Psoas muscle (tissue), 8 donors: ENCODE results near the gene SIDT2. TPM values are rescaled to one million over a fixed set of nuclear protein-coding genes. Genes with fewer than 3 reads are reported as not detected.
A peak's percentile ranks its signal among the peaks of the same experiment; 100 is the strongest.
"Not testable (repeated sequence)": the region's sequence is repeated elsewhere in the genome, so short reads cannot be mapped to it uniquely, and the experiment has no call there.

Experiments
- ATAC-seq, 4 donors: fragments of 200-7000 bp; cut with Tn5 transposase; one replicate each; pipeline ENCODE4 v1.9.1; 2020; ENCODE audit warnings: moderate library complexity in 3 of 4, mild to moderate bottlenecking in 2 of 4
- DNase-seq, 2 donors: peaks; one replicate each; pipeline ENCODE4 v3.0.0-alpha.2; 2020
- H3K27ac ChIP-seq: fragments of 200-600 bp; one replicate; pipeline ENCODE4 v1.8.0; 2022
- H3K27me3 ChIP-seq, 3 donors: fragments of 200-600 bp in 1 of 3; one replicate each; pipeline versions ENCODE4 v1.6.1 to v1.8.0; 2013 to 2022; ENCODE audit warnings: low read length in 2 of 3, mild to moderate bottlenecking in 2 of 3, moderate library complexity in 1 of 3; ENCODE audit not compliant: insufficient read depth in 3 of 3
- H3K36me3 ChIP-seq, 2 donors: fragments of 200-600 bp in 1 of 2; one replicate each; pipeline versions ENCODE4 v1.6.1 to v1.8.0; 2013 to 2022; ENCODE audit warnings: low read depth in 1 of 2, mild to moderate bottlenecking in 1 of 2, moderate library complexity in 1 of 2; ENCODE audit not compliant: insufficient read depth in 1 of 2
- H3K4me1 ChIP-seq: fragments of 200-600 bp; one replicate; pipeline ENCODE4 v1.8.0; 2022
- H3K4me3 ChIP-seq: fragments of 200-600 bp; one replicate; pipeline ENCODE4 v1.8.0; 2022; ENCODE audit warnings: mild to moderate bottlenecking
- H3K9me3 ChIP-seq: fragments of 200-600 bp; one replicate; pipeline ENCODE4 v1.8.0; 2022
- CTCF ChIP-seq: fragments of 200-600 bp; IDR thresholded peaks from one replicate; pipeline ENCODE4 v1.8.0; 2022; ENCODE audit warnings: antibody characterized with exemption
- WGBS, 3 donors: extraction: QIAGEN DNeasy Blood & Tissue Kit; methylation state at CpG; one replicate each; pipeline versions ENCODE4 v1.1.6 to v1.1.7; 2013; 5-methylcytosine and 5-hydroxymethylcytosine counted together
- intact Hi-C, 2 donors: fragments of 100-400 bp; cut with DNase I; formaldehyde crosslinking; loops; one replicate each; pipeline versions ENCODE4 v1.11.0 to v1.14.2; 2022
- polyA plus RNA-seq, 3 donors: library from polyadenylated mRNA; stranded (reverse); fragments of 200-250 nt; gene quantifications; one replicate each; pipeline ENCODE4 v1.2.3, GENCODE V29; 2013
- total RNA-seq, 4 donors: library from RNA; stranded (reverse); fragmentation: NEBNext Ultra II Directional in 2 of 4; extraction: Animal tissue kit (Norgen Biotek cat#: 25700) in 2 of 4; gene quantifications; one replicate each; pipeline versions ENCODE4 v1.2.1 to v1.2.4, GENCODE V29; 2021 to 2023
- donor health status: healthy with polysubstance abuse.
- donor health status: DM: no; HTN: no; CAD: no; lungs with moderate emphysema.
- donor health status: Bipolar disorder and iron deficiency.
- donor health status: healthy.
- donor health status: DM: yes; HTN: yes; CAD: no.
- donor health status: DM: no; HTN: no; CAD: no.
- donor health status: DM: no; HTN: no; CAD: no.
- donor health status: DM: yes; HTN: yes; CAD: no.

Gene SIDT2
- total and polyA plus RNA-seq, 7 donors: 7.1 to 22.8 (median 12.6) TPM

GRCh38 chr11:117180661-117181585, 2.4 kb downstream of the SIDT2 start:
- Histone ChIP-seq H3K27ac (no peak overlapping the region), H3K27me3 (no peaks in the 10 kb centered on the region), H3K4me1 (peaks cover 32% of the 10 kb centered on the region), H3K4me3 (peak overlapping the region; percentile 90), H3K36me3 (peaks cover 0 to 40% of the 10 kb centered on the region in 2 donors), H3K9me3 (no peaks in the 10 kb centered on the region)
- intact Hi-C loops: loop anchor here (2.0 to 5.0 kb wide), 2 partner anchors 36 to 46 kb away; no protein-coding TSS in a partner anchor
- ATAC-seq: peak; percentile 47 to 67 (median 56)
- WGBS, 3 donors: 37 to 49% (median 38%) methylated on average over 22 of the region's 22 CpGs
- peak; percentile 71 to 86 for DNase-seq
- TF ChIP-seq CTCF: peak; percentile 63

GRCh38 chr11:117181586-117182550, 3.3 kb downstream of the SIDT2 start:
- intact Hi-C loops: loop anchor here (2.0 to 5.0 kb wide), 3 partner anchors 35 to 45 kb away; no protein-coding TSS in a partner anchor
- H3K27me3 ChIP-seq: no peaks in the 10 kb centered on the region
- no peak for TF ChIP-seq CTCF
- peaks cover 32% of the 10 kb centered on the region for H3K4me1 ChIP-seq
- no peak for ATAC-seq
- 86 to 89% (median 87%) methylated on average over 22 of the region's 22 CpGs for WGBS, 3 donors
- H3K4me3 ChIP-seq: no peak overlapping the region
- no peaks in the 10 kb centered on the region for H3K9me3 ChIP-seq
- DNase-seq: peak in 1 of 2 donors; percentile 24
- peaks cover 0 to 49% of the 10 kb centered on the region in 2 donors for H3K36me3 ChIP-seq
- H3K27ac ChIP-seq: no peak overlapping the region

GRCh38 chr11:117182551-117182935, 4.0 kb downstream of the SIDT2 start:
- DNase-seq: peak in 1 of 2 donors; percentile 34
- H3K9me3 ChIP-seq: no peaks in the 10 kb centered on the region
- H3K27ac ChIP-seq: no peak overlapping the region
- TF ChIP-seq CTCF: no peak
- 90 to 95% (median 90%) methylated on average over 10 of the region's 10 CpGs for WGBS, 3 donors
- peaks cover 32% of the 10 kb centered on the region for H3K4me1 ChIP-seq
- ATAC-seq: no peak
- no peaks in the 10 kb centered on the region for H3K27me3 ChIP-seq
- no peak overlapping the region for H3K4me3 ChIP-seq
- intact Hi-C loops: loop anchor here (2.0 to 5.0 kb wide), 2 partner anchors 35 to 38 kb away; no protein-coding TSS in a partner anchor
- H3K36me3 ChIP-seq: peaks cover 0 to 55% of the 10 kb centered on the region in 2 donors

GRCh38 chr11:117183178-117183577, 4.6 kb downstream of the SIDT2 start:
- not testable (repeated sequence) for H3K27ac ChIP-seq, ATAC-seq, H3K27me3 ChIP-seq, H3K4me3 ChIP-seq, H3K9me3 ChIP-seq
- 93 to 97% (median 96%) methylated on average over 13 of the region's 13 CpGs for WGBS, 3 donors
- Histone ChIP-seq H3K4me1 (peaks cover 26% of the 10 kb centered on the region), H3K36me3 (peaks cover 0 to 62% of the 10 kb centered on the region in 2 donors)
- intact Hi-C loops: loop anchor here (2.0 to 5.0 kb wide), 2 partner anchors 34 to 38 kb away; no protein-coding TSS in a partner anchor
- DNase-seq: peak in 1 of 2 donors; percentile 13
